Kidney capillary endothelial cell (primary cell): ENCODE measurements around the gene SFMBT2.

Experiments
- DNase-seq: peaks from one replicate; pipeline ENCODE4 v3.0.0-alpha.2; 2018; ENCODE audit warnings: low spot score

Gene SFMBT2

DNA sequence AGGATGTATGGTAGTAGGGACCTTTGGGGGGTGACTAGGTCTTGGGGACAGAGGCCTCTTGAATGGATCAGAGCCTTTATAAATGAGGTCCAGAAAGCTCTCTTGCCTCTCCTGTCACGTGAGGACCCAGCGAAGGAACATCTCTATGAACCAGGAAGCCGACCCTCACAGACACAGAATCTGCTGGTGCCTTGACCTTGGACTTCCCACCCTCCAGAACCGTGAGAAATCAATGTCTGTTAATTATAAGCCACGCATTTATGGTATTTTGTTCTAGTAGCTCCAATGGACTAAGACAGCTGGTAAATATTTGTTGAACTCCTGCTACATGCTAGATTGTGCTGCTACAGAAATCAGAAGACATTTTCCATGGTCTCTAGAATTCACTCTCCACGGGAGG is 276.9 kb downstream of the SFMBT2 start:
- DNase-seq = no peak

- no peak for DNase-seq
These were observed 277.6 kb downstream of the SFMBT2 start for GRCh38 chr10:7133278-7133677.

GRCh38 chr10:7130191-7130911 is 280.5 kb downstream of the SFMBT2 start:
- no peak for DNase-seq

- DNase-seq = no peak
These were observed 287.1 kb downstream of the SFMBT2 start for GRCh38 chr10:7123774-7124173.

GRCh38 chr10:7122561-7122960 is 288.3 kb downstream of the SFMBT2 start:
- DNase-seq = no peak

- DNase-seq = peak; percentile 53
These were observed 289.6 kb downstream of the SFMBT2 start for GRCh38 chr10:7121154-7121797.

- DNase-seq = no peak
These were observed 291.4 kb downstream of the SFMBT2 start for GRCh38 chr10:7119325-7120015.

GRCh38 chr10:7117806-7118674 is 292.8 kb downstream of the SFMBT2 start:
- DNase-seq = no peak

DNA sequence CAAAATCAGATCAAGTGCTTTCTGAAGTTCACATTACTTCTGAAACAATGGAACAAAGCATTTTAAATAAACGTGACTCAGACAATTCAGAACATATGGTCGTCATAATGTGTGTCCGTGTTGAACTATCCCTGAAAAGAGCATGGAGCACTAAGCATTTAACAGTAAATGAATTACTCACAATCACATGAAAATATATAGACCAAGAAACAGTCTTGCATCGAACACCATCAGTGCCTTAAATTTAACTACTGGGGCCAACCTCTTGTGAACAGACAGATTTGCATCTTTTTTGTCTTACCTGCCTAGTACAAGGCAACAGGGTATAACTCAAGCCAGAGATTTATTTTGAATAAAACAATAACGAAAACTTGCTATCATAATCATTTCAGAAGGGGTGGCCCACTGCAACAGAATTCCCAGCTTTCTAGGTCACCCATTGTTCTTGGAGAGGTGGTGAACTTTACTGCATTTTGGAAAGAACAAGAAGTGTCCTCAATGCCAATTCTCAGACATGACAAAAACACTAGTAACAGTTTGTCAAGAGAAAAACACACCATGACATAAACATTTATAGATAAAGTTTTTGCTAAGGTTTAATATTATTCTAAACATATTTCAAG is 293.5 kb downstream of the SFMBT2 start:
- DNase-seq = no peak

GRCh38 chr10:7111561-7111960 is 299.3 kb downstream of the SFMBT2 start:
- DNase-seq = peak; percentile 86

DNA sequence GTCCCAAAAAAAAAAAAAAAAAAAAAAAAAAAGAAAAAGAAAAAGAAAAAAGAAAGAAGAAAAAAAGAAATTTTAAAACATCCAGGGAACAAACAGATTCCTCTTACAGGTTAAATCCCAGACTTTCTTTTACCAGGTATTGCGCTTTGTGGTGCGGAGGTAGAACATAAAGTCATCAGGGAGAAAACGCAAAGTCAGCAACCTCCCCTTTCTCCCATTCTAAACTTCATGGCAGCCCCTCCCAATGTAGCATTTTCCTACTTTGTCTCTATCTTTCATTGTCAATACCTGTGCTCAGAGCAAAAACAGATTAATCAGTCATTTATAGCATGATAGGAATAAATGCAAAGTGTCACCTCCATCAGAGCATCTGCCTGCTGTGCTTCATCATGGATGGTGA is 299.7 kb downstream of the SFMBT2 start:
- no peak for DNase-seq
